Measurements from ENCODE around the gene KCTD2.
"Not testable (repeated sequence)": the region's sequence is repeated elsewhere in the genome, so short reads cannot be mapped to it uniquely, and the experiment has no call there.

KCTD2 gene

DNA sequence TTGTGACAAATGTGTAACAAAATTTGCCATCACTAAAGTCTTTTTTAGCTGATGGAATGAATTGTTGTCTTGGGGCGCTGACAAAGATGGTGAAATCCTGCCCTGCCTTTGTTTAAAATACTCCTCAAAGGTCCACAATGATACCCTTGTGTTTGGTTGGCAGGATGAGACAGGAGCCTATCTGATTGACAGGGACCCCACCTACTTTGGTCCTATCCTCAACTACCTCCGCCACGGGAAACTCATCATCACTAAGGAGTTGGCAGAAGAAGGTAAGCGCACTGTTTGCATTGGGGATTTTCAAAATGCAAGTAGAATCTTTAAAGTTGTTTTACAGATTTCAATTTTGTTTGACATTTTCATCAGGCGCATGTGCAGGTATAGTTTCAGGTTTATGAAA lies 2.0 kb downstream of the KCTD2 start:
- DNase-seq (ENCODE audit: low spot score), result no peak
- FAIRE-seq, result no peak

DNA sequence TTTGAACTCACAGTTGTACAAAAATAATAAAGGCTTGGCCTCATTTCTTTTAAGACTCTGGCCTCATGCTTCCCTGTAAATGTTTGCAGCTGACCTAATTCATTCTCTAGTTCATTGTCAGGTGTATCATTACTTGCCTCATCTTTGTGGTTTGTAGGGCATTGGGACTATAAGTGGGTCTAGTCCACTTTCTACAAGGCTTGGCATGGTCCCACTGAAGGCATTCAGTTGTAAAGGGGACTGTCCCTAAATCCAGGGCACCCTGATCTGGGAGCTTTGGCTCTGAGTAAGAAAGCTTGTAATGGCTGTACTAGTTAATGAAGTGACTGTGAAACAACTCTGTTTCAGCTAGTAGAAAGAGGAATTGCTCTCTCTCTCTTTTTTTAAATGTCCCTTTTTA lies 2.7 kb downstream of the KCTD2 start:
- FAIRE-seq (no peak), DNase-seq (ENCODE audit: low spot score) (no peak)

DNA sequence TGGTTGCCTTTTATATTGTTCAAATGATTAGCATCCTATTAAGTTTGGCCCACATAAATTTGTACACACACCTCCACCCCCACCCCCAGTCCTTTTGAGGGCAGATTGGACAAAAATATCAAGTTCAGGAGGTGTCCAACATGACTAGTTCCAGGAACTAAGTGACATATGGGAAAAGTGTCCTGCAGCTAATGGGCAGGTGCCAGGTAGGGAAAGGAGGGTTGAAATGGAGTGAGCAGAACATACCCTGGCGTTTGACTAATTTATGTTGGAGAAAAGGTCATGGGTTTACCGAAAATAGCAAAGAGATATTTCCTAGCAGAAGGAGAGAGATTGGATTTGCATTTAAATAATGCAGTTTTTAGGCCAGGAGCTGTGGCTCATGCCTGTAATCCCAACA lies 4.9 kb downstream of the KCTD2 start:
- FAIRE-seq (no peak), DNase-seq (ENCODE audit: low spot score) (no peak)

DNA sequence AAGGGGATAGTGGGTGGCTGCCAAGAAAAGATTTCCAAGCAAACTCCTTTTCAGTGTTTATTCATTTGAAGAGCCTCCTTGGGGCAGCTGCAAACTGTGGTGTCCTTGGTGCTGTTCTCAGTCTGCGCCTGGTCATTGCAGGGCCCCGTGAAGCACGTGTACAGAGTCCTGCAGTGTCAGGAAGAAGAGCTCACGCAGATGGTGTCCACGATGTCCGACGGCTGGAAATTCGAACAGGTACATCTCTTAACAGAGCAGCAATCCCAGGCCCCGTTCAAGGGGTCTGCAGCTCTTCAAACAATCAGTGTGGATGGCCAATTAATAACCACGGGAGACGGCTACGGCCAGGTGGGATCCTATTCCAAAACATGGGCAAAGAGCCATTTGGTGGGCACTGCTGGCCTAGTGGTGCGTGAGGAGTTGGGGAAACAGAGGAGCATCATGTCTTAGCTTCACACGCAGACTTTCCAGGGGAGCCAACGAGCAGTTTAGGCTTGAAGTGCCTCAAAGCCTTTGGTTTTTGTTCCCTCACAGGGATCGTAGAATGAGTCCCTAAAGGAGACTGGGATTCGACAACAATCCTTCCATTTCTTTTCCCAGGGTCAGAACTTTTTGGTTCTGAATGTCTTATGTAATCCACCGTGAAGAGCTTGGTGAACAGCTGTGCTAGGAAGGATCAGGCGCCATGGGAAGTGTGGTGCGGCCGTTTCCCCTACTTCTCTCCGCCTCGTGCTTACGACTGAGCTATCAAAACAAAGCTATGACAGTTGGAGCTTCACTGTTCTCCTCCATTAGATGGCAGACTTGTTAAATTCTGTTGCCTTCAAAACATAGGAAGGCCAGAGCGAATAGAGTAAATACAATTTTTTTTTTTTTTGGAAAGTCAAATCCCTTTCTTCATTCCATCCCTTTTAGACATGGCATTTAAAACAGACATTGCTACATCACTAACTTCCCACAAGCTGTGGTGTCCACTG lies 12.6 kb downstream of the KCTD2 start:
- no peak for FAIRE-seq

DNA sequence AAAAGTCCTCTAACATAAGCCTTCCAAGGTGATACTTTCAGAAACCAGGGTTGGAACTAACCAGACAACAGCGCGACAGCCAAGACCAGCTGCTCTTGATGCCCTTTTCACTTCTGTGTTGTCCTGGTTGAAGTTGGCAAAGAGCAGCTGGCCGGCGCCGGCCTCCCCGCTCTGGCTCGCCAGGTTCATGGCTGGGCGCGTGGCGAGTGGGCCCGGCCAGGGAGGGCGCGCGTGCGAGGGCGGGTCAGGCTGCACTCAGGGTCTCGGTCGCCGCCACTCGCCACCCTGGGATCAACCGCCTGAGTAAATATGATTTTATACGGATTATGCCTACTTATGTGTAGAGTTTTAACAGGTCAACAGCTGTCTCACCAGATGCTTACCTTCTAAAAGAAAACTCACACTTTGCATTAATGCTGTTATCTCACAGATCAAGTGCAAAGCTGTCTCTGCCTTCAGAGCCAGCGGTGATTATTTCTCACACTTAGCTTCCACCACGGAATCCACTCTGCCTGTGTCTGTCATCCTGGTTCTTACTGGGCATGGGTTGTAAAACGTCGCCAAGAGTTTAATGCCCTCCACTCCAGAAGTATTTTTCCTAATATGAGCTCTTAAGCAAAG lies 13.5 kb downstream of the KCTD2 start:
- FAIRE-seq, result no peak

More for the DNA sequence above, 12.6 kb downstream of the KCTD2 start:
- peak; percentile 22 for DNase-seq (ENCODE audit: low spot score)

DNA sequence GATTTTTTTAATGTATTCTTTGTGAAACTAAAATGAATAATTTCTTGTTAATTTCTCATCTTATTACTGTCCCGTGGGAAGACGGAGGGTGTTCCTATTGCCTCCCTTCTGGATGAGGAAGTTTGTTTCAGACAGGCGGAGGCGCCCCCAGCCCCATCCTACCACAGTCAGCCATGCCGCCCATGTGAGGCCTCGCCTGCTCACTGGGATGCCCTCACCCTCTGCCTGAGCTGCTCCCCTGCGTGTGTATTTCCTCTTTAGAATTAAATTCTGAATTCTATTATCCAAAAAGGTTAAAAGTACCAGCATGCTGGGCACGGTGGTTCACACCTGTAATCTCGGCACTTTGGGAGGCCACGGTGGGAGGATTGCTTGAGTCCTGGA lies 14.0 kb downstream of the KCTD2 start:
- FAIRE-seq (no peak), DNase-seq (ENCODE audit: low spot score) (no peak)

More for the DNA sequence above, 13.5 kb downstream of the KCTD2 start:
- no peak for DNase-seq (ENCODE audit: low spot score)

DNA sequence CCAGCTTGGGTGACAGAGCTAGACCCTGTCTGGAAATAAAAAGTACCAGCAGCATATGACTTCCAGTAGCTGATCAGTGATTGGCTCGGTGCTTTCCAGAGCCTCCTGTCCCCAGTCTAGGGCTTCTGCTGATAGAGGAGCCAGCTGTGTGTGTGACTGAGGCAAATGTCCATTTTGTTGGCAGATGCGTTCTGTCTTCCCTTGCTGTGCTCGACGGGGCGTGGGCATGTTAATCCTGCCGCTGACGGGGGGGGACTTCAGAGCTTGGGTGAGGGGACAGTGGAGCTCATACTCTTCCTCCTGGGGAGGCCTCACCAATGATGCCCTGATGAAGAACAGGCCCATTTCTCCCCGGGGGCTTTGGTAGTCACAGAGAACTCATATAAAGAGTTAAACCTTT lies 14.6 kb downstream of the KCTD2 start:
- no peak for DNase-seq (ENCODE audit: low spot score)
- no peak for FAIRE-seq

DNA sequence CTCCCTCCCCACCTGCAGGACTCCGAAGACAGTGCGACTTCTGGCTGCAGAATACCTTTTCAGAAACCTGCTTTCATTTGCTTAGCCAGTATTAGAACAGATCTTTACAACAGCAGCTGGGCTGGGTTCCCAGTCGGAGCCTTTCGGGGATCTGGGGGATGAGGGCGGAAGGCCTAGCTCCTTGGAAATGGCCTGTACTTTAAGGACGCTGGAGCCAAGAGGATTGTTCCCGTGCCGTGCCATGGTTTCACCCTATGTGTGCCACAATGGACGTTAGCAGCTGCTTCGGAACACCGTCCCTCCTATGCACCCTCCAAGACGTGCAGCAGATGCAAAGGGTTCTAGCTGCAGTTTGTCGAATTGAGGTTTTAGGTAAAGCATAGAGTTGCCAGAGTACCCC lies 16.2 kb downstream of the KCTD2 start:
- FAIRE-seq, result no peak
- DNase-seq (ENCODE audit: low spot score), result no peak

DNA sequence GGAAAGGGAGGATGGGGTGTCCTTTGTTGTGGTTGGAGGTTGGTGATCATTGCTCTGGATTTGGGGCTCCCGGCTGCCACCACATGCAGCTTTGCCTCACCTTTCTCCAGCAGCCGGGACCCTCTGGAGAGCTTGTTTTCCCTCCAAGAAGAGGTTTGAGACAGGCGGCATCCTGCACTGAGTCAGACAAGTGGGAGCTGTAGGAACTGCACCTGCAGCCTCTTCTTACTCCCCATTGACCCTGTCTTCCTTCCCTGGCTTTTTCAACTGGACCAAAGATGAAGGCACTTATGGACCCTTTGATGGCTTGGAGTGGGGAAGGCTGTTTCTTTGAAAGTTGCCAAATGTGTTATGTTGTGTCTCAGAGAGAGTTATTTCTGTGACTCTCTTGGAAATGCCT lies 16.6 kb downstream of the KCTD2 start:
- DNase-seq (ENCODE audit: low spot score) (no peak), FAIRE-seq (no peak)

DNA sequence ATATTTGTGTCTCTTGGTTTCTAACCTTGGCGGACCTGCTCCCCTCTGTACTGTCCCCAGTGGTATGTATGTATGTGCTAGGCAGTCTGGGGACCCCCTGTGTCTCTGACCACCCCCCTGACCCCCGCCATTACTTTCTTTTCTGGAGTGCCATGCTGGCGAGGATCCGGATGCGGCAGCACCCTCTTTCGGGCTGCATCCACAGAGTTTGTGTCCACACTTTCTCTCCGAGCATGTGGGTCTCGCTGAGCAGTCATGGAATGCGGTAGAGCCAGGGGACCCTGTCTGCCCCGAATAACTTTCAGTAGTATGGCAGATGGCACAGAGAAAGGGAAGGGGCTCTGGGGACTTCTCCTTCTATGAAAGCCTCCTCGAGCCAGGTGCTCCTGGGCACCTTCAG lies 17.0 kb downstream of the KCTD2 start:
- no peak for FAIRE-seq

DNA sequence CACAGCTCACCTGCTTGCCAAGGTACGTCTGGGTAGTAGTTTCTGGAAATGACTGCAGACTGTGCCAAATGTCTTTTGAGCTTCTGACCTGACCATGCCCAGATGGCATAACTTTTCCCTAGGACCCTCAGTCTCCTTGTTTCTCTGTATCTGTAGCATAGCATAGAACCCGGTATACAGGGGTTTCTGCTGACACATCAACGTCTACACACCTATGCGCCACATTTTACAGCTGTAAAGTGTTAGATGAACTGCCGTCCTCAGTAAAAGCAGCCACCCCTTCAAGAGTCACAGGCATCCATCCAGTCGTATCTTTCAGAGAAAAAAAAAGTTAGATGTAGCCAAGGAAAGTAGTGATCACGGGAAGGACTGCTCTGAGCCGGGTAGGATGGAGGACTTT lies 17.4 kb downstream of the KCTD2 start:
- FAIRE-seq (no peak), DNase-seq (ENCODE audit: low spot score) (no peak)

More for the DNA sequence above, 17.0 kb downstream of the KCTD2 start:
- no peak for DNase-seq (ENCODE audit: low spot score)

DNA sequence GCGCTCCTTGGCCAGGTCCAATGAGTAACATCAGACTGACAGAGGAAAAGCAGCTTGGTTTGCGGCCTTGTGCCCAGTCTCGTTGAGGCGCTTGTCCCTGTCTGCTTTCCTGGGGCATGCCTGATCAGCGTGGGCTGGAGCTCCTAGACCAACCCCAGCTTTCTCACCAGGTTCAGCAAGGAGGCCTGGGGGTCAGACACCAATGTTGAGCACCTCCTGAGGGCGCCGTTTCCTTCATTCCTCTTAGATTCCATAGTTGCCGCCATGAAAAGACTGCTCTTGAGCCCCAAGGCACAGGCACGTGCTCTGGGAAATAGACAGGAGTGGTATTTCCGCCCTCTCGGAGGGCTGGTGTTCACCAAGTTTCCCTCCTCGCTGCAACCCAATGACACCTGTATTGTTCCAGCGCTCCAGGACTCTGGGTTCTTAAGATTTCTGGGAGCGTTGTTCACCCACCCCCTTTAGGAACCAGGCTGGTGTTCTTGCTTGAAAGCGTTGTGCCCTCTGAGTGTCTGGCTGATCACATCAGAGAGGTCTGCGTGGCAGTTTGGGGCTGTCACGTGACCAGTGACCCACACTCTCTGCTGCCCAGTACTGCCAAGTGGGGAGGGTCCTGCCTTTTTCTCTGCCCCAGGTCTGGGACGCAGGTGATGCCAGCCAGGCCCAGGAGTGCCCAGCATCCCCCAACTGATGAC lies 18.0 kb downstream of the KCTD2 start:
- no peak for FAIRE-seq
- DNase-seq (ENCODE audit: low spot score), result no peak

DNA sequence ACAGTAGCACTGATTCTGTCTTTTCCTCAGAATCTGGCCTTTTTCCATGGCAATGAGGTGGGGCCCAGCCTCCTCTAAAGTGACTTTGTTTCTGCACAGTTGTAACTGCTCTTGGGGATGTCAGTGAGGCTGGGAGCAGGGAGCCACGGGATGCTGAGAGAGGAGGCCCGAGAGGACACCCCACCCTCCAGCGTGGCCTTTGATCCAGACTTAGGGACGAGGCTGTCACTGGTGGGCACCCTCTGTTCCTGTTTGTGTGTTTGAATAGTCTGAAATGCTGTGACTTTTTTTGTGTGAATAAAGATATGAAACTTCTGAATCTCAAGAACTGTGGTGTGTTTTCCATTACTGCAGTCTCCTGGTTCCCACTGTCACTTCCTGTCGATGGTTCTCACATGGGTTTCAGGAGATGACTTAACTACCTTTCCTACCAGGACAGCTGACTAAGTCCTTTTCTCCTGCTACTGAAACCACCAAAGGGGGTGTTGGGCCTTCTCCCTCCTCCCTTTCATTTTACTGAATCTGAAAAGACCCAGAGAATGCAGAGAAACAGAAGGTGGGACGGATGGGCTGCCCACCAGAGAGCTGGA lies 18.6 kb downstream of the KCTD2 start:
- no peak for FAIRE-seq
- peak; percentile 59 for DNase-seq (ENCODE audit: low spot score)

DNA sequence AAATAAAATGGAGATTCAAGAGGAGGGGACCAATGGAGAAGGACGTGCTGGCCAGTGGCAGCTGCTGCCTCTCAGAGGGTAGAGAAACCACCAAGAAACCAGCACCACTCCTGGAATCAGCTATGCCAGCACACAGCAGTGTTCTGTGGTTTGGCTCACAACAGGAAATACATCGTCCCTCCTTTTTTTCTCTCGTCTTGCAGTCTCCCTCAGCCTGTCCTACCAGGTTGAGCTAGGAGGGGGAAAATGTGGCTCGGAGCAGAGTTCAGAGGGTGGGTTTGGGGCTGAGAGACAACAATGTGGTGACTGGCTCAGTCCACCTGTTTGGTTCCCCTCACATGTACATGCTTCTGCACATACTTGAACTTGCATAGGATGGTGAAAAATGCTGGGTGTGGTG lies 20.8 kb downstream of the KCTD2 start:
- DNase-seq (ENCODE audit: low spot score), result no peak
- FAIRE-seq, result no peak

DNA sequence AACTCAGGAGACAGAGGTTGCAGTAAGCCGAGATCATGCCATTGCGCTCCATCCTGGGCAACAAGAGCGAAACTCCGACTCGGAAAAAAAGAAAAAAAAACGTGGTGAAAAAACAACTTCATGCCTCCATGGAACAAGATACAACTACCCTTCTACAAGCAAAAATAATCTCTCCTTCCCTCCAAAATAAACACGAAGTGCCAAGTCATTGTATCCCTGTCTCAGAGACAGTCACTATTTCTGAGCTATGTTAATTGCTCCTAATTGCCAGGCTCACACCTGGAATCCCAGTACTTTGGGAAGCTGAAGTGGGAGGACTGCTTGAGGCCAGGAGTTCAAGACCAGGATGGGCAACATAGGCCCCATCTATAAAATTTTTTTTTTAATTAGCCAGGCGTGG lies 21.7 kb downstream of the KCTD2 start:
- FAIRE-seq, result no peak

DNA sequence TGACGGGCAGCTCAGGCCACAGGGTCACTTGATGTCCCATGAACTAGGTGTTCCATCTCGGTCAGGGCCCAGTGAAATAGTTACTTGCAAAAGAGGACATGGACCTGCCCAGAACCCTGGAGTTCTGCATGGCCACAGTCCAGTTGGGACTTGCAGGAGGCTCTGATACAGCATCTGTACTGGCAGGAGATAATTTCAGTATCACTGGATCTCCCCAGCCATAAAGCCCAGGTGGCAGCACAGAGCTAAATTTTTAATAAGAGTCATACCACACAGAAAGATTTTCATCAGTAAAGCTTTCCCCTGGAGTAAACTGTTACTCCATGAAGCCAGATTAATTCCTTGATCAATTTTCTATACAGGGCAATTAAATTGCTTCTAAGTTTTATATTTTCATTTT lies 22.8 kb downstream of the KCTD2 start:
- DNase-seq (ENCODE audit: low spot score), result peak; percentile 31

More for the DNA sequence above, 21.7 kb downstream of the KCTD2 start:
- no peak for DNase-seq (ENCODE audit: low spot score)

DNA sequence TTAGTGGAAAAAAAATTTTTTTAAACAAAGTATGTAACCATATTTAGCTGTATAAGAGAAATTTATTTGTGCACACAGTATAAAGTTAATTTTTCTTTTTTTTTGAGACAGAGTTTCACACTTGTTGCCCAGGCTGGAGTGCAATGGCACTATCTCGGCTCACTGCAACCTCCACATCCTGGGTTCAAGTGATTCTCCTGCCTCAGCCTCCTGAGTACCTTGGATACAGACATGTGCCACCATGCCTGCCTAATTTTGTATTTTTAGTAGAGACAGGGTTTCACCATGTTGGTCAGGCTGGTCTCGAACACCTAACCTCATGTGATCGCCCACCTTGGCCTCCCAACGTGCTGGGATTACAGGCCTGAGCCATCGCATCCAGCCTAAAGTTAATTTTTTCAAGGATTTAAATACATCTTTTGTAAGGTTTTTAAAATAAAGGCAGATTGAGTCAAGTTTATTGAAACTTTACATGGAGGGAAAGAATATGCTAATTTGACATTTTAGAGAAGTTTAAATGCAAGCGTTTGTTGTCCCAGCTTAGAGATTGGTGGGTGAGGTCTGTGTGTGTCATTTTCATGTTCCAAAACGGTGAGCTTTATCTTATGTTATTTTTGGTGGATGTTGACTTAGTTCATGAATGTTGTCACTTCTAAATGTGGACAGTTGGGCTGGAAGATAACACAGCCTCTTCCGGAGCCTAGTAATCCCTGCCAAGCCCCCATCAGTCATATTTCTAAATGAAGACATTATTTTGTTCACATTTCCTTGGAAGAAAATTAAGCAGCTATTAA lies 24.6 kb downstream of the KCTD2 start:
- not testable (repeated sequence) for DNase-seq (ENCODE audit: low spot score); FAIRE-seq

More for the DNA sequence above, 22.8 kb downstream of the KCTD2 start:
- FAIRE-seq, result no peak

DNA sequence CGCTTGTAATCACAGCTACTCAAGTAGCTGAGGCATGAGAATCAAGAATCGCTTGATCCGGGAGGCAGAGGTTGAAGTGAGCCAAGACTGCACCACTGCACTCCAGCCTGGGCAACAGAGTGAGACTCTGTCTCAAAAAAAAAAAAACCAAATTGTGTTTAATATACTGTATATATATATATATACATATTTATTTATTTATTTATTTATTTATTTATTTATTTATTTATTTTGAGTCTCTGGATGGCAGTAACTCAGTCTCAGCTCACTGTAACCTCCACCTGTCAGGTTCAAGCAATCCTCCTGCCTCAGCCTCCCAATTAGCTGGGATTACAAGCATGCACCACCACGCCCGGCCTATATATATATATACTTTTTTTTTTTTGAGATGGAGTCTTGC lies 25.9 kb downstream of the KCTD2 start:
- DNase-seq (ENCODE audit: low spot score); FAIRE-seq: not testable (repeated sequence)

DNA sequence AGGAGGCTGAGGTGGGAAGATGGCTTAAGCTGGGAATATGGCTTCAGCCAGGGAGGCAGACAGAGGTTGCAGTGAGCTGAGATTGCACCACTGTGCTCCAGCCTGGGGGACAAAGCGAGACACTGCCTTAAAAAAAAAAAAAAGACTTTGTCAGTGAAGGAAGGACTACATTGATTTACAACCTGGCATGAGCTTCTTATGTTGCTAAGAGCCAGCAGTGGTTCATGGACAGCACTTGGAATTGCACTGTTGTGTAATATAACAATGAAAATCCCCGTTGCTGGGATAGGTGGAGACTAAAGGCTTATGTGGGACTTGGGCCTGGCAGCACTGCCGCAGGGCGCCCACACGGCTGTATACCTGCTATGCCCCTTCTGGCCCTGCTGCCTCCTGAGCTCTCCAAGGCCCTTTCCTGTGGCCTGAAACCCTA lies 26.6 kb downstream of the KCTD2 start:
- DNase-seq (ENCODE audit: low spot score) (no peak), FAIRE-seq (no peak)

DNA sequence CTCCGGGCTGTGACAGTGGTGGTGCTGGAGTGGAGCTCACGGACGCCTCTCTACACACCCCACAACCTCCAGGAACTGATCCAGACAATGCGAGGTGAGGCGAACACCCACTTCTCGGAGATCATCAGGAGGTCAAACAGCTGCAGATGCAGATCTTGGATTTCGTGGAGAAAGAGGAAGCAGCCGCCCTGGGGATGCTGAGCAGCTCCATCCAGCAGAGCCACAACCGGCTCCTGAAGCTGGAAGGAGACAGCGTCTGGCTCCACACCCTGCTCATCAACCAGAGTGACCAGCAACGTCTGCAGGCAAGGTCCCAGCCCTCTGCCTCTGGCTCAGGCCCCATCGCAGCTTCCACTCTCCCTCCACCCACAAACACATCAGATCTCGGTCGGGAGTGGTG lies 27.5 kb downstream of the KCTD2 start:
- FAIRE-seq (no peak), DNase-seq (ENCODE audit: low spot score) (no peak)

Data from RCC 7860 (cell line).